Stomach smooth muscle (tissue), 2 donors: ENCODE measurements around the gene OR5M3.

Source experiments
- H3K27ac ChIP-seq: one replicate; pipeline ENCODE4 v1.7.0; 2013; ENCODE audit warnings: mild to moderate bottlenecking, low read length, inconsistent platforms
- H3K27me3 ChIP-seq, 2 donors: one replicate each; pipeline ENCODE4 v1.7.0; 2013; ENCODE audit warnings: low read length in 2 of 2; ENCODE audit not compliant: insufficient read depth in 2 of 2, control insufficient read depth in 1 of 2
- H3K36me3 ChIP-seq, 2 donors: one replicate each; pipeline ENCODE4 v1.7.0; 2013; ENCODE audit warnings: low read length in 2 of 2; ENCODE audit not compliant: control insufficient read depth in 2 of 2, insufficient read depth in 2 of 2
- H3K4me1 ChIP-seq: one replicate; pipeline ENCODE4 v1.7.0; 2013; ENCODE audit warnings: low read length; ENCODE audit not compliant: control insufficient read depth, insufficient read depth
- H3K4me3 ChIP-seq, 2 donors: one replicate each; pipeline ENCODE4 v1.7.0; 2013; ENCODE audit warnings: low read length in 2 of 2
- H3K9ac ChIP-seq, 2 donors: one replicate each; pipeline ENCODE4 v1.7.0; 2013; ENCODE audit warnings: low read length in 2 of 2, mild to moderate bottlenecking in 1 of 2
- H3K9me3 ChIP-seq, 2 donors: one replicate each; pipeline ENCODE4 v1.7.0; 2013; ENCODE audit warnings: low read length in 2 of 2; ENCODE audit not compliant: control insufficient read depth in 2 of 2
- donor health status: healthy.
- donor health status: Pancreatic carcinoma.

The OR5M3 gene

DNA sequence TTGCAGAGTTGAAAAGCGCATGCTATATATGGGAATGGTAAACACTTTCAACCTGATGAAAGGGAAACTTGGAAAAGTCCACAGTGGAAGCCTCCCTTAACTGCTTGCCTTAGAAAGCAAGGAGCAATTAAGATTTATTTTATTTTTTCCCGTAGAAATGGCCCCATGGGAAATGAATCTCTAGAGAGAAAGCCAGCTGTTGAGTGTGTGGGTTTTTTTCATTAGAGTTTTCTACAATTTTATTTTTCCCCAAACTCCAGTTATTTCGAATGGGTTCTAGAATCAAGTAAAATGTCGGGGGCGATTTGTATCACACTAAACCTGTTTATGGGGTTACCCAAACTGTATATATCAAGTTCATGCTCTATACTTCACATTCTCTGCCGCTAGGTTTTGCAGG is at the start of gene OR5M3:
Gene OR5M3 (minus strand): TSS at position 101 of the 400 bp plus-strand sequence. CDS start 2,855 bp downstream, outside the sequence.
- Histone ChIP-seq H3K4me1 (no peaks in the 10 kb centered on the region), H3K27ac (no peak within 1 kb of the TSS), H3K36me3 (no peaks in the 10 kb centered on the region), H3K27me3 (no peaks in the 10 kb centered on the region), H3K9me3 (no peaks in the 10 kb centered on the region), H3K9ac (no peak within 1 kb of the TSS), H3K4me3 (no peak within 1 kb of the TSS)

DNA sequence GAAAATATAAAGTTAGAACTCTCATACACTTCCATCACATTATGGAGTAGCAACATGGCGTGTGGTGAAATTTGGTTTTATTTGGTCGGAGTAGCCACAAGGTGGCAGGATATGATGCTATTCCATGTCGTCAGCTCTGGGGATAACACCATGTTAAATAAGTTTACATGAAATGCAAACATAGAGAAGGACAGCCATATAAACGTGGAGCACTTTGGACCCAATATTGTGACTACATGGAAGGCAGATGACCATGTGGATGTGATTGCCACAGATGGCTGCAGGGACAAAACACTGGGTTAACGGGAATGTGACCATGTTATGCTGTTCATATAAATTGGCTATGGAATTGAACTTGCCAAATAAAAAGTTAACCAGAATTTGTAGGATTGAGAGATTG is 48.9 kb upstream of the OR5M3 start:
- Histone ChIP-seq H3K27ac (no peak overlapping the region), H3K4me3 (no peak overlapping the region), H3K36me3 (no peaks in the 10 kb centered on the region)

DNA sequence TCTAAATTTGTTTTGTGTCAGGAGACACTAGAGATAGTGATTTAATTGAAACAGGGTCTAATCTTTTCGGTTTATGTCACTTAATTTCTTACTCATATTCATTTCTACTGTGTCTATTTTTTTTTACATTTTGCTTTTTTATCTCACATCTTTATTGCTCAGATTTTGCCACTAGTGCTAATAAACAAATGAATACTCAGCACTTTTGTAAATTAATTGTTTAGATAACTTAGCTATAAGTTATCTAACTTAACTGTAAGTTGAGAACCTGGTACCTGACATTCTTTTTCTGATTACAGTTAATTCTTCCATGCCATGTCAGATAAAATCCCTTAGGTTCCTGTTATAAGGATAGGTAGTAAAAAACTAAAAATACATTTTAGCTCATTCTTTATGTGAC is 40.1 kb upstream of the OR5M3 start:
- Histone ChIP-seq H3K27me3 (no peaks in the 10 kb centered on the region), H3K4me3 (no peak overlapping the region), H3K36me3 (no peaks in the 10 kb centered on the region), H3K27ac (no peak overlapping the region), H3K9ac (no peak overlapping the region), H3K9me3 (no peaks in the 10 kb centered on the region), H3K4me1 (no peaks in the 10 kb centered on the region)

More for the DNA sequence above, 48.9 kb upstream of the OR5M3 start:
- Histone ChIP-seq H3K27me3 (no peaks in the 10 kb centered on the region), H3K9ac (no peak overlapping the region), H3K4me1 (no peaks in the 10 kb centered on the region), H3K9me3 (no peaks in the 10 kb centered on the region)

- no peak overlapping the region for H3K4me3 ChIP-seq
- H3K9ac ChIP-seq: no peak overlapping the region
- H3K27ac ChIP-seq: no peak overlapping the region
- H3K27me3 ChIP-seq: no peaks in the 10 kb centered on the region
- no peaks in the 10 kb centered on the region for H3K36me3 ChIP-seq
- no peaks in the 10 kb centered on the region for H3K4me1 ChIP-seq
- no peaks in the 10 kb centered on the region for H3K9me3 ChIP-seq
Measured at GRCh38 chr11:56509439-56509838, 36.3 kb upstream of the OR5M3 start.

- no peak overlapping the region for H3K27ac ChIP-seq
- no peak overlapping the region for H3K9ac ChIP-seq
- H3K4me3 ChIP-seq: no peak overlapping the region
- H3K4me1 ChIP-seq: no peaks in the 10 kb centered on the region
- H3K9me3 ChIP-seq: no peaks in the 10 kb centered on the region
- no peaks in the 10 kb centered on the region for H3K27me3 ChIP-seq
- no peaks in the 10 kb centered on the region for H3K36me3 ChIP-seq
Measured at GRCh38 chr11:56497010-56497409, 23.9 kb upstream of the OR5M3 start.

DNA sequence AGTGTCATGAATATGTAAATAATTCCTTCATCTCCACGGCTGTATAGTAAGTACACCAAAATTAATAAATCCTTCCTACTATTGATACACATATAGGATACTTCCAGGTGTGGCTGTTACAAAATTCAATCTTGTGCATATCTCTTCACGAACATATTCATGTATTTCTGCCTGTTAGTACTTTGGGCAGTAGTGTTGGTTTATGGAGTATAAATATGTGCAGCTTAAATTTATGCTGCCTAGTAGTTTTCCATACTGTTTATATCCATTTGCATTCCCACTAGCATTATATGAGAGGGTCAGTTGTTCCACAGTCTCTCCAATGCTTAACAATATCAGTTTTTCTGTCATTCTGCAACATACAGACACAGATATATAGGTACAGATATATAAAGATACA is 22.0 kb upstream of the OR5M3 start:
- Histone ChIP-seq H3K4me3 (no peak overlapping the region), H3K9me3 (no peaks in the 10 kb centered on the region), H3K27me3 (no peaks in the 10 kb centered on the region), H3K9ac (no peak overlapping the region), H3K27ac (no peak overlapping the region), H3K36me3 (no peaks in the 10 kb centered on the region), H3K4me1 (no peaks in the 10 kb centered on the region)

- Histone ChIP-seq H3K9me3 (no peaks in the 10 kb centered on the region), H3K9ac (no peak within 1 kb of the TSS), H3K36me3 (no peaks in the 10 kb centered on the region), H3K27ac (no peak within 1 kb of the TSS), H3K4me3 (no peak within 1 kb of the TSS), H3K27me3 (no peaks in the 10 kb centered on the region), H3K4me1 (no peaks in the 10 kb centered on the region)
Measured at GRCh38 chr11:56491270-56491669, 18.1 kb upstream of the OR5M3 start, which contains the start of gene OR5M8. Gene OR5M8, minus strand, starts transcription at chr11:56491370. Its CDS starts 0 bp downstream, at chr11:56491370.

- no peak overlapping the region for H3K27ac ChIP-seq
- H3K4me1 ChIP-seq: no peaks in the 10 kb centered on the region
- no peak overlapping the region for H3K4me3 ChIP-seq
- no peak overlapping the region for H3K9ac ChIP-seq
- no peaks in the 10 kb centered on the region for H3K27me3 ChIP-seq
- H3K36me3 ChIP-seq: no peaks in the 10 kb centered on the region
- no peaks in the 10 kb centered on the region for H3K9me3 ChIP-seq
Measured at GRCh38 chr11:56486801-56487200, 13.6 kb upstream of the OR5M3 start.

- no peaks in the 10 kb centered on the region for H3K9me3 ChIP-seq
- no peaks in the 10 kb centered on the region for H3K4me1 ChIP-seq
- no peaks in the 10 kb centered on the region for H3K36me3 ChIP-seq
- H3K4me3 ChIP-seq: no peak overlapping the region
- H3K9ac ChIP-seq: no peak overlapping the region
- H3K27ac ChIP-seq: no peak overlapping the region
- H3K27me3 ChIP-seq: no peaks in the 10 kb centered on the region
Measured at GRCh38 chr11:56474729-56475235, 1.6 kb upstream of the OR5M3 start.

GRCh38 chr11:56457076-56457475 is 16.1 kb downstream of the OR5M3 start:
- H3K9me3 ChIP-seq: no peaks in the 10 kb centered on the region
- H3K4me1 ChIP-seq: no peaks in the 10 kb centered on the region
- no peaks in the 10 kb centered on the region for H3K36me3 ChIP-seq
- H3K27ac ChIP-seq: no peak overlapping the region
- H3K27me3 ChIP-seq: no peaks in the 10 kb centered on the region
- H3K9ac ChIP-seq: no peak overlapping the region
- no peak overlapping the region for H3K4me3 ChIP-seq

DNA sequence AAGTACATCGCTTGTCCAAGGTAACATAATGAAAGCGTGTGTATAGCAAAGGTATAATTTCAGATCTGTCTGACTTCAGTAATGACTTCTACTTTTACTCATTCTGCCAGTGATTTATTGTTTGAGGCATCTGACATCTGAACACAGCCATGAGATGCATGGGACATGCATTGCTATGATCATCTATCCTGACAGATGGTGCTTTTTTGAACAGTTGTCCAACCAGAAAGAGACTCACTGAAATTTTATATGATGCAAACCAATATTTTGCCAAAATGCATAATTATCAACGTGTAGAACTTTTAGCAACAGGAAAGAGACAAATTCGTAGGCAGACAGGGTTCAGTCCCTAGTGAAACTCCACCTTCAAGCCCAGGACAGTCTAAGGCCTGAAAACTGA is 19.6 kb downstream of the OR5M3 start:
- Histone ChIP-seq H3K36me3 (no peaks in the 10 kb centered on the region), H3K4me1 (no peaks in the 10 kb centered on the region), H3K9me3 (no peaks in the 10 kb centered on the region), H3K4me3 (no peak overlapping the region), H3K27me3 (no peaks in the 10 kb centered on the region), H3K27ac (no peak overlapping the region), H3K9ac (no peak overlapping the region)
